NT2/D1 (cell line): ENCODE measurements around the gene BABAM2.

Experiments
- YY1 ChIP-seq: IDR thresholded peaks from 2 replicates; pipeline ENCODE4 v1.6.1; 2011; ENCODE audit not compliant: insufficient read length, insufficient read depth
- ZNF274 ChIP-seq: IDR thresholded peaks from 2 replicates; pipeline ENCODE4 v1.6.1; 2011; ENCODE audit warnings: mild to moderate bottlenecking, low read depth, low read length

GRCh38 chr2:27903649-27904404 is 13.3 kb downstream of the BABAM2 start:
- TF ChIP-seq YY1: no peak
- TF ChIP-seq ZNF274: no peak
